HG03469 (cell line): ENCODE data around the gene ACTR6.
"Not testable (repeated sequence)": the region's sequence is repeated elsewhere in the genome, so short reads cannot be mapped to it uniquely, and the experiment has no call there.

Experiments
- ATAC-seq: cut with Tn5 transposase; IDR thresholded peaks from one replicate; pipeline ENCODE4 v1.9.1; 2021; ENCODE audit warnings: mild to moderate bottlenecking, moderate library complexity, moderate number of reproducible peaks; ENCODE audit not compliant: unreplicated experiment

Gene ACTR6

DNA sequence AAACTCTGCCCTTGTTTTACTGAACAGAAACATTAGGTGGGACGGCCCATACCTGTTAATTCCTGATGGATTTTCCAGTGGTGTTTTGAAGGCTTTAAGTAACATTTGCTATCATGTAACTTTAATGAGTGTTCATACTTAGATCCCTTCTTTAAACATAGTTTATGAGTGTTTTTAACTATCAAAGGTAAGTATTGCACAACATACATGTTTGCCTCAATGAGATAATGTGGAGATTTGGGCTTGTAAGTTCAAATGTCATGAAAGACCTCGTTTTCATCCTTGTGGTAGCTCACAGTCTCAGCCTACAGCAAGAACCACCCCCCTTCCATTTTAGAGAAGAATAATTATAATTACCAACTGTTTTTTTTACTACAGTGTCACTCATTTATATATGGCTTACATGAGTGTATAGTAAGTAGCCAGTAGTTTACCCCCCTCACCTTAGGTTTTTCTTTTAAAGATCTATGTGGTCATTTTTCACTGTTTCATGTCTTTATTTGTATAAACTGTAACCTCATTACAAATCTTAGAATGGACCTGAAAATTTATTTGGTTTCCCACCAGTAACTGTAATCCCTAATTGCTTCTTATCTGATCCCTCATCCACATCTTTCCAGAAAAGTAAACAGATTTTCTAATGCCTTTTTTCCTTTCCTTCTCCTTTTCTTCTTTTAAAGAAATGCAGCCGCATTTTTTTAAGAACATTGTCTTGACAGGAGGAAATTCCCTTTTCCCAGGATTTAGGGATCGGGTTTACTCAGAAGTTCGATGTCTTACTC is 18.9 kb downstream of the ACTR6 start:
- no peak for ATAC-seq

GRCh38 chr12:100221523-100221922 is 20.9 kb downstream of the ACTR6 start:
- ATAC-seq = no peak

DNA sequence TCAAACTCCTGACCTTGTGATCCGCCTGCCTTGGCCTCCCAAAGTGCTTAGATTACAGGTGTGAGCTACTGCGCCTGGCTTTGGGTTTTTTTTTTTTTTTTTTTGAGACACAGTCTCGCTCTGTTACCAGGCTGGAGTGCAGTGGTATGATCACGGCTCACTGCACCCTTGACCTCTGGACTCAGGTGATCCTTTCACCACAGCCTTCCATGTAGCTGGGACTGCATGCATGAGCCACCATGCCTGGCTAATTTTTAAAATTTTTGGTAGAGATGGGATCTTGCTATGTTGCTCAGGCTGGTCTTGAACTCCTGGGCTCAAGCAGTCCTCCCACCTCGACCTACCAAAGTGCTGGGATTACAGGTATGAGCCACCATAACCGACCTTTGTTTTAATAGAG is 21.6 kb downstream of the ACTR6 start:
- not testable (repeated sequence) for ATAC-seq

GRCh38 chr12:100225491-100225890 is 24.9 kb downstream of the ACTR6 start:
- ATAC-seq = no peak

DNA sequence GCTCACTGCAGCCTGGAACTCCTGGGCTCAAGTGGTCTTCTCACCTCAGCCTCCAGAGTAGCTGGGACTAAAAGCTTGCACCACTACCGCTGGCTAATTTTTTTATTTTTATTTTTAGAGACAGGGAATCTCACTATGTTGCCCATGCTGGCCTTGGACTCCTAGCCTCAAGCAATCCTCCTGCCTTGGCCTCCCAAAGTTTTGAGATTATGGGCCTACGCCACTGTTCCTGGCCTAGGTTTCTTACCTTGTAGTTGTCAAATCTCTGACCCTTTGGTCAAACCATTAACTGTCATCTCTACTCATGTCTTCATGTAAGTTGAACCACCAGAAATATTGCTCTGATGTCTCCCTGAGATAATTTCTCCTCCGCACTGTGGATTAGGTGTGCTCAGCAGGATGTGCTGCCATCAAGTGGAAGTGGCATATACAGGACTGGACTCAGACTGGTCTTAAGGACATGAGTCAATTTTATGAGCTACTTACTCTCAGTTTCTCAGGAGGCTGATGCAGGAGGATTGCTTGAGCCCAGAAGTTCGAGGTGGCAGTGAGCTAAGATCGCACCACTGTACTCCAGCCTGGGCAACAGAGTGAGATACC is 28.5 kb downstream of the ACTR6 start:
- no peak for ATAC-seq

- no peak for ATAC-seq
Measured at GRCh38 chr12:100229876-100230275, 29.3 kb downstream of the ACTR6 start.

DNA sequence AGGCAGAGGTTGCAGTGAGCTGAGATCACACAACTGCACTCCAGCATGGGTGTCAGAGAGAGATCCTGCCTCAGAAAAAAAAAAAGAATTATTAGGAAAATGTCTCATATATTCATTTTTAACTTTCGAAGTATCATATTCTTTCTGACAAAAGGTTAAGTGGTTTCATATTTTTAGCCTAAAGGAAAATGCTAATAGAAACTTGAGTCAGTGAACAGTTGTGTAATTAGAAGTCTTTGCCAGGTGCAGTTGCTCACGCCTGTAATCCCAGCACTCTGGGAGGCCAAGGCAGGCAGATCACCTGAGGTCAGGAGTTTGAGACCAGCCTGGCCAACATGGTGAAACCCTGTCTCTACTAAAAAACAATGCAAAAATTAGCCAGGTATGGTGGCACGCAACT is 31.3 kb downstream of the ACTR6 start:
- ATAC-seq = not testable (repeated sequence)

DNA sequence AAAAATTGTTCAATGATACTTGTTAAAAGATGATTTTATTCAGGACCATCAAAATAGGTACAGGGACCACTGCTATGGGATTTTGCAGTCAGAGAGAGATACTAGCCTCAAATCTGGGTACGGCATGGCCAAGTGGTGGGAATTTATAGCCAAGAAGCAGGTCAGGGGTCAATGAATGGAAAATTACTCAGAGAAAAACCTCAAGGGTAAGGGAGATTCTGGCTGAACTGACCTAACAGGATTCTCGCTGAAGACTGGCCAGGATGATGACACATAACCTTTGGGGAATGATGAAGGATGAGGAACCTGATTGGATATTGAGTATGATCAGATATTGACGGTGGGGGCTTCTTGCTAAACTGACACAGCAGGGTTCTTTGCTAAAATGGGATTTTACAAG is 33.6 kb downstream of the ACTR6 start:
- ATAC-seq = no peak

DNA sequence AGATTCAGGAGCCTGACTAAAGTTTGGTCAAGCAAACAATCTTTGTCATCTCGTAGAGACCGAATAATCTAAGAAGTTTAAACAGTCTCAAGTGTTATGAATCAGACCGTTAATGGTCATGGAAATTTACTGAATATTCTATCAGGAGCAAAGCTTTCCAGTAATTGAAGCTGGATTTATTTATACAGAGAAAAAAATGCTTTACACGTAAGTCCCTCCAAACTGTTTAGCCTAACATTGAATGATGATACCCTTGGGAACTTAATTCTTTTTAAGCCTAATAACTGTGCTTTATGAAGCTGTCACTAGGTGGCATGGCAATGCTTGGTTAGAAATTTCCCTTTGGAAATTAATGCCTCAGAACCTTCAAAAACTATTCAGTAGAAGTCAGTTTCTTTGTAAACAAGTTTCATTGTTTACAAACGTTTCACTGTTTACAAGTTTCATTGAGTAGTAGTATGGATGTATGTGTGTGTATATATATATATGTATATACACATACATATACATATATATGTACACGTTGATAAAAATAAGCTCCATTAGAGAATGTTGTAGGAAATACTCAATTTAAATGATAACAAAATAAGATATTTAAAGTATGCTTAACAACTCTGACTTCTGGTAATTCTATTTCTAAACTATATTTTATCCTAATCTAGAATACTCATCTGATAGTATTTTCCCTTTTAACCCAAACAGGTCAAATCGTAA is 34.1 kb downstream of the ACTR6 start:
- no peak for ATAC-seq

- ATAC-seq = no peak
Measured at GRCh38 chr12:100238801-100239200, 38.2 kb downstream of the ACTR6 start.

DNA sequence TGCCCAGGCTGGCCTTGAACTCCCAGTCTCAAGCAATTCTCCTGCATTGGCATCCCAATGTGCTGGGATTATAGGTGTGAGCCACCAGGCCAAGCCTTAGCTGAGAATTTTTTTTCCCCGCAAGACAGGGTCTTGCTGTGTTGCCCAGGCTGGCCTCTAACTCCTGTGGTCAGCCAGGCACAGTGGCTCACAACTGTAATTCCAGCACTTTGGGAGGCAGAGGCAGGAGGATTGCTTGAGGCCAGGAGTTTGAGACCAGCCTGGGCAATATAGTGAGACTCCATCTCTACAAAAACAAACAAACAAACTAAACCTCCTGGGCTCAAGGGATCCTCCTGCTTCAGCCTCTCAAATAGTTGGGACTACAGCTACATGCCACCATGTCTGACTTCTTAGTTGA is 39.0 kb downstream of the ACTR6 start:
- no peak for ATAC-seq

DNA sequence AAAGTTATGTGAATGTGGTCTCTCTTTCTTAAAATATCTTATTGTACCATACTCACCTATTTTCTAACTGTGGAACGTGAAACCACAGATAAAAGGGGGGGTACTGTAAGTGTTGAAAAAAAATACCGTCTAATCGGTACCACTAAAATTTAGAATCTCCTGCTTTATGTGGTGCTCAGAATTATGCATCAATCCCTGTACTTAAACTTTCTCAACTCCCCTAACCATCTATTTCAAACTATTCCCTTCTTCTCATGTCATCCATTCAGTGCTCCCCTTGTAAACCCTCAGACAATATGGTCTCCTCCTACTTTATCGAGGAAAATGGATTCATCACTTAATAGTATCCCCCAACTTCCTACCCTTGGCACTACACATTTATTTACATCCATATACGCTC is 42.5 kb downstream of the ACTR6 start:
- no peak for ATAC-seq

DNA sequence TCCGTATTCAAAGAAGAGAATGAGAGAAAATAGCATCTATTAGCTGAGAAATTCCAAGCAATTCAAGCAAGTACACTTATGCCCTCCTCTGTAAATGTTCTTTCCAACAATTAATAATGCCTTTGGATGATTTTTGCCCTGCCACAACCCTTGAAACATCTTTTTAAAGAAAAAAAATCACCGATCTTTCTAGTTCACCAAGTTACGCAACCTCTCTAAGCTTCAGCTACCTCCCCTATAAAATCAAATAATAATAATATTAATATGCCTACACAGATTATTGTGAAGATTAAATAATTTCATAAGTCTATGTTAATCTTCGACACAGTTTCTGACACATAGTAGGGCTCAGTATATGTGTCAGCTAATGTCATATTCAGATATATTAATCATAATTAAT is 47.1 kb downstream of the ACTR6 start:
- no peak for ATAC-seq

- no peak for ATAC-seq
Measured at GRCh38 chr12:100248886-100249285, 48.3 kb downstream of the ACTR6 start.

GRCh38 chr12:100249941-100250340 is 49.3 kb downstream of the ACTR6 start:
- no peak for ATAC-seq

DNA sequence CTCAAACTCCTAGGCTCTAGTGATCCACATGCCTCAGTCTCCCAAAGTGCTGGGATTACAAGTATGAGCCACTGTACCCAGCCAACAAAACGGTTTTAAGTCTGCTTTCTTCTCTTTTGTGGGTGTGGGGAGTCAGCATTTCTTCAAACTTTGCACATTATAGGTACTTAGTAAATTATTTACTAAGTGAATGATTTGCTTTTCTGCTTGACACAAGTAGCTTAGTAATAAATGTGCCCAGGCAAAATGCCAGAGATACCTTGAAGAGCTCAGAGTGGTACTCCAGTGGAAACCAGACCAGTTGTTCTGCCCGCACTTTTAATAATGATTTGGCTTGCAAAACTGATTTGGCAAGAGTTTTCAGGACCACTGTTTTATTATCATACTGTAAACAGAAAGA is 51.3 kb downstream of the ACTR6 start:
- ATAC-seq = no peak

GRCh38 chr12:100253437-100253836 is 52.8 kb downstream of the ACTR6 start:
- ATAC-seq = no peak

DNA sequence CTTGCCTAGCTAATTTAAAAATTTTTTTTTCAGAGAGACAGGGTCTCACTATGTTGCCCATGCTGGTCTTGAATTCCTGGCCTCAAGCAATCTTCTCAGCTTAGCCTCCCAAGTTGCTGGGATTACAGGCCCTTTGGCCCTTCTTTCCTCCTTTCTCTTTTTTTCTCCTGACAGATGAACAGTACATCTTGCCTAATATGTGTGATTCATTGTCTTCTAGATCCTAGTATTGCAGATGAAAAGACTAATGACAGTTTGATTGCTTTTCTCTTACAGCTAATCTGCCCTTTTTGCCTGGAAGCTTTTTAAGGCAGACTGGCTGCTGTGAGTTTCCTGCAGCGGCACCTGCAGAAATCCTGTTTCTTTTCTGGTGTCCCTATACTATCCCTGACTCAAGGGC is 54.3 kb downstream of the ACTR6 start:
- ATAC-seq = no peak

GRCh38 chr12:100258127-100258526 is 57.5 kb downstream of the ACTR6 start:
- ATAC-seq = no peak

- ATAC-seq = no peak
Measured at GRCh38 chr12:100263131-100263530, 62.5 kb downstream of the ACTR6 start.

- ATAC-seq = not testable (repeated sequence)
Measured at GRCh38 chr12:100265107-100265506, 64.5 kb downstream of the ACTR6 start.
